Gastrocnemius medialis (tissue), 4 donors: Measurements from ENCODE around the gene NDUFA9. TPM values are rescaled to one million over a fixed set of nuclear protein-coding genes. Genes with fewer than 3 reads are reported as not detected.

ENCODE experiments used
- ATAC-seq, 2 donors: fragments of 150-250 bp; one replicate each; pipeline ENCODE4 v1.9.1; 2016
- DNase-seq, 2 donors: peaks; one replicate each; pipeline ENCODE4 v3.0.0-alpha.2; 2019
- H3K27ac ChIP-seq, 4 donors: fragments of 200-600 bp; sonication (generic); 1 replicate in 1 of 4; 2 replicates in 3 of 4; pipeline ENCODE4 v1.5.1; 2016 to 2018; ENCODE audit warnings: mild to moderate bottlenecking in 2 of 4, moderate library complexity in 1 of 4
- H3K27me3 ChIP-seq, 3 donors: fragments of 200-600 bp; sonication (generic) in 2 of 3; 1 replicate in 1 of 3; 2 replicates in 2 of 3; pipeline versions ENCODE4 v1.5.1 to v1.6.0; 2016 to 2019; ENCODE audit warnings: mild to moderate bottlenecking in 1 of 3, moderate library complexity in 1 of 3
- H3K36me3 ChIP-seq, 2 donors: fragments of 200-600 bp; sonication (generic) in 1 of 2; one replicate each; pipeline ENCODE4 v1.5.1; 2017 to 2018
- H3K4me1 ChIP-seq, 2 donors: fragments of 200-600 bp; sonication (generic) in 1 of 2; one replicate each; pipeline ENCODE4 v1.5.1; 2016 to 2017; ENCODE audit warnings: mild to moderate bottlenecking in 2 of 2
- H3K4me3 ChIP-seq, 4 donors: fragments of 200-600 bp; sonication (generic) in 3 of 4; 1 replicate in 1 of 4; 2 replicates in 3 of 4; pipeline ENCODE4 v1.5.1; 2016 to 2019; ENCODE audit warnings: mild to moderate bottlenecking in 2 of 4
- H3K9me3 ChIP-seq, 3 donors: fragments of 200-600 bp; sonication (generic) in 2 of 3; 1 replicate in 1 of 3; 2 replicates in 2 of 3; pipeline ENCODE4 v1.5.1; 2016 to 2019
- POLR2A ChIP-seq, 2 donors: fragments of 450-650 bp; IDR thresholded peaks; one replicate each; pipeline ENCODE4 v1.6.1; 2017; ENCODE audit warnings: antibody characterized with exemption in 2 of 2, mild to moderate bottlenecking in 2 of 2, moderate library complexity in 2 of 2
- in situ Hi-C, 4 donors: fragments of 200-750 bp; cut with MboI; loops; one replicate each; pipeline versions ENCODE4 v1.15.0 to v1.8.0; 2017; ENCODE audit warnings: low sequenced_read_pairs in 4 of 4
- intact Hi-C: fragments of 100-400 bp; cut with DNase I; formaldehyde crosslinking; loops from one replicate; pipeline ENCODE4 v1.15.1; 2023; ENCODE audit warnings: low total_unique reads
- total RNA-seq, 4 donors: library from RNA; depleted of rRNA; stranded (reverse); fragments of >200 nt; gene quantifications; one replicate each; pipeline versions ENCODE4 v1.1.0 to v1.2.3, GENCODE V29; 2016
- TF ChIP-seq, protein P1 (sequence below), 5 experiments: fragments of 450-650 bp in 3 of 5; fragments of 200-600 bp in 2 of 5; sonication (generic) in 2 of 5; IDR thresholded peaks in 4 of 5; conservative IDR thresholded peaks in 1 of 5; 1 replicate in 4 of 5; 2 replicates in 1 of 5; pipeline ENCODE4 v1.5.1; 2016 to 2019; ENCODE audit warnings: antibody characterized with exemption in 5 of 5, mild to moderate bottlenecking in 3 of 5, moderate library complexity in 3 of 5

NDUFA9 gene
- total RNA-seq = 100 to 1,000 TPM in 1 of 4 donors, 10 to 100 TPM in 3; 57.9 to 113 (median 69.5) TPM

DNA sequence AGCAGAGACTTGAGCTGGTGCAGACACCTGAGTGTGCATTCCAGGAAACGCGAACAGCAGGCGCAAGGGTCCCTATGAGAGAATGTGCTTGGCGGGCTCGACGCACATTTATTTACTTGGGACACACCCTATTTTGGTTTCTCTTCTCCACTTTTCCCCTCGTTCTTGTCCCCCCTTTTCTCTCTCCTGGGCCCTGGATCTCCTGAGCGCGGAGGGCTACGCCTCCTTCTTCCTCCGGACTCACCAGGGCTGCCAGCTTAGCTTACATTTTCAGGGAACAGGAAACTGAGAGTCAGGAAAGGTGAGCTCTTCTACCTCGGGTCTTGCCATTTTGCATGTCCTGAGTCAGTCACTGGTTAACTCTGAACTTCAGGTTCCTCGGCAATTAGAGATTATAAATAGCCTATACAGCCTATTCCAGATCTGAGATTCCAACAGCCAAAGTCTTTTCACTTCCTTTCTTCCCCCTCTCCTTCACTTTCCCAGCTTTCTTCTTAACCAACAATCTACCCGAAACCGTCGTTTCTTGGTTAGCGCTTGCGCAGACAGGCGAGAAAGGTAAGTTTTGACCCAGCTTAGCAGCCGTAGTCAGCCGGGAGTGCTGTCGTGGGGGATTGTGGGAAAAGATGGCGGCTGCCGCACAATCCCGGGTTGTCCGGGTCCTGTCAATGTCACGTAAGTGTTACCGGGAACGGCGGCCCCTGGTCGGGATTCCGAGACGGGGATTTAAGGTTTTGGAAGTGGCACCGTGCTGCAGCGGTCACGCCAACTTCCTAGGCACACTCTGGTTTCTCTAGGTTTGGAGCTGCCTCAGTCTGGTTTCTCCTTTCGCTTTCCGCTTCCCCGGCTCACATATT is at the start of gene NDUFA9, which contains the start of gene AKAP3:
Gene NDUFA9 (plus strand): TSS at position 614 of the 857 bp plus-strand sequence. CDS start 13 bp downstream, at position 627.
Gene AKAP3 (minus strand): TSS at position 551 of the 857 bp plus-strand sequence. CDS start 10,855 bp downstream, outside the sequence.
- no peaks in the 10 kb centered on the region for H3K9me3 ChIP-seq
- ATAC-seq (peak; percentile 97), DNase-seq (peak; percentile 72 to 78)
- in situ Hi-C loops (no loop called here), intact Hi-C loops (loop anchor here (2.0 to 10.0 kb wide), 3 partner anchors 44 to 349 kb away; partner anchors contain the start of gene TIGAR)
- H3K4me1 ChIP-seq = peaks cover 44 to 45% of the 10 kb centered on the region in 2 donors
- H3K27me3 ChIP-seq = no peaks in the 10 kb centered on the region
- TF ChIP-seq, protein P1, sequence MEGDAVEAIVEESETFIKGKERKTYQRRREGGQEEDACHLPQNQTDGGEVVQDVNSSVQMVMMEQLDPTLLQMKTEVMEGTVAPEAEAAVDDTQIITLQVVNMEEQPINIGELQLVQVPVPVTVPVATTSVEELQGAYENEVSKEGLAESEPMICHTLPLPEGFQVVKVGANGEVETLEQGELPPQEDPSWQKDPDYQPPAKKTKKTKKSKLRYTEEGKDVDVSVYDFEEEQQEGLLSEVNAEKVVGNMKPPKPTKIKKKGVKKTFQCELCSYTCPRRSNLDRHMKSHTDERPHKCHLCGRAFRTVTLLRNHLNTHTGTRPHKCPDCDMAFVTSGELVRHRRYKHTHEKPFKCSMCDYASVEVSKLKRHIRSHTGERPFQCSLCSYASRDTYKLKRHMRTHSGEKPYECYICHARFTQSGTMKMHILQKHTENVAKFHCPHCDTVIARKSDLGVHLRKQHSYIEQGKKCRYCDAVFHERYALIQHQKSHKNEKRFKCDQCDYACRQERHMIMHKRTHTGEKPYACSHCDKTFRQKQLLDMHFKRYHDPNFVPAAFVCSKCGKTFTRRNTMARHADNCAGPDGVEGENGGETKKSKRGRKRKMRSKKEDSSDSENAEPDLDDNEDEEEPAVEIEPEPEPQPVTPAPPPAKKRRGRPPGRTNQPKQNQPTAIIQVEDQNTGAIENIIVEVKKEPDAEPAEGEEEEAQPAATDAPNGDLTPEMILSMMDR (IDR thresholded peaks at IDR 0.05 in 4 of 5, conservative IDR thresholded peaks at IDR 0.05 in 1 of 5) = no peak
- peak; percentile 34 to 47 for TF ChIP-seq POLR2A (IDR thresholded peaks at IDR 0.05)
- no peaks in the 10 kb centered on the region for H3K36me3 ChIP-seq
- H3K4me3 ChIP-seq = peak within 1 kb of the TSS; percentile 72 to 90 (median 80)
- peak within 1 kb of the TSS; percentile 79 to 92 (median 89) for H3K27ac ChIP-seq

DNA sequence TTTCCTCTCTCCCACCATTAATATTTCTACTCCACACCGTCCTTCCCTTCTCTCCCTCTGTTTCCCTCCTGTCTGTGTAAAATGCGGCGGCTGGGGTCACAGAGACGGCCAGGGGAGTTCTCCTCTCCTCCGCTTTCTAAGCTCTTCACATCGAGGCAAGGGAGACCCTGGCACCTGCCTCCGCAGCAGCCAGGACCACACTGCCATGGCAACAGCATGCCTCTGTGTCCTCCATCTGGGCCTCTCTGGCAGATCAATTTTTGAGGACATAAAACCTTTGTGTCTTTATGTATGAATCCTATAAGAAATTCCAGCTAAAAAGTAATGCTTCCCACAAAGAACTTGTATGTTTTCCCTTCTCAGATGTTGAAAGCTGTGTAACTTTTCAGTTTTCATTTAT is 45.5 kb upstream of the NDUFA9 start:
- Histone ChIP-seq H3K4me1 (peaks cover 8 to 19% of the 10 kb centered on the region in 2 donors), H3K27ac (no peak overlapping the region), H3K27me3 (no peaks in the 10 kb centered on the region), H3K4me3 (no peak overlapping the region), H3K36me3 (no peaks in the 10 kb centered on the region), H3K9me3 (no peaks in the 10 kb centered on the region)
- TF ChIP-seq, protein P1 (IDR thresholded peaks at IDR 0.05 in 4 of 5, conservative IDR thresholded peaks at IDR 0.05 in 1 of 5) = no peak
- TF ChIP-seq POLR2A (IDR thresholded peaks at IDR 0.05) = no peak
- intact Hi-C loops = loop anchor here (5.0 kb wide), 1 partner anchor 66 kb away; the partner anchor contains the start of gene RAD51AP1
- no peak for ATAC-seq
- DNase-seq = no peak
- in situ Hi-C loops = no loop called here

DNA sequence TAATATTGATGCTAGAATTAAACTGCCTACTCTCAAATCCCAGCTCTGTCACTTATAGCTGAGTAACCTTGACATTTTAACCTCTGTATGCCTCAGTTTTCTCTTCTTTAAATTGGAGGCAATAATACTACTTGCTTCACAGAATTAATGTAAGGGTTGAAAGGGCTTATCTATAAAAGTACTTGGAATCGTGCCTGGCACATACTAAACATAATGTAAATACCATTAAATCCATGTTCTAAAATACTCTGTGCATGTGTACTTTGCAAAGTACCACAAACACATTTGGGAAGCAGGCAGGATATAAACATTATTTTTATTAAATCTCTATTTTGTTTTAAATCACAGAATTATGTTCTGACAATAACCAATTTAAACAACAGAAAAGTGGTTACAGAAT is 45.0 kb upstream of the NDUFA9 start:
- Histone ChIP-seq H3K9me3 (no peaks in the 10 kb centered on the region), H3K36me3 (no peaks in the 10 kb centered on the region), H3K4me3 (no peak overlapping the region), H3K27ac (no peak overlapping the region), H3K27me3 (no peaks in the 10 kb centered on the region), H3K4me1 (peaks cover 8 to 19% of the 10 kb centered on the region in 2 donors)
- DNase-seq = no peak
- intact Hi-C loops (loop anchor here (1.0 to 5.0 kb wide), 4 partner anchors 45 to 283 kb away; partner anchors contain the start of genes AKAP3, NDUFA9, RAD51AP1 and TIGAR), in situ Hi-C loops (no loop called here)
- no peak for ATAC-seq
- TF ChIP-seq POLR2A (IDR thresholded peaks at IDR 0.05) = no peak
- TF ChIP-seq, protein P1 (IDR thresholded peaks at IDR 0.05 in 4 of 5, conservative IDR thresholded peaks at IDR 0.05 in 1 of 5) = no peak

DNA sequence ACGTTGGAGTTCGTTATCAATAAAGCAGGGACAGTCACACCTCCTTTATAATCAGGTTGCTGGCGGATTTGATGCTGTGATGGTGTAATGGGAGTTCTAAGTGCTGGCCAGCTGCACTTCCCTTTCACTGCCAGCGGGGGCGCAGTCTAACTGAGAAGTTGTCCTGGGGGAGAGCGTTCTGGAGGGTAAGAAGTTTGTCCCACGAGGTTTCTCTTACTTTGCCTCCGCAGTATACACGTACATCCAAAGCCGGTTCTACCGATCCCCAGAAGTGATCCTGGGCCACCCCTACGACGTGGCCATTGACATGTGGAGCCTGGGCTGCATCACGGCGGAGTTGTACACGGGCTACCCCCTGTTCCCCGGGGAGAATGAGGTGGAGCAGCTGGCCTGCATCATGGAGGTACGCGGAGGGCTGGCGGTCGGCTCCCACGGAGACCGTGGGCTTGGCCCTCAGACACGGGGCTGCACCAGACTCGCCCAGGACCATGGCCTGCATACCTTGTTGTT is 44.2 kb upstream of the NDUFA9 start:
- Histone ChIP-seq H3K4me1 (peaks cover 8 to 19% of the 10 kb centered on the region in 2 donors), H3K27me3 (no peaks in the 10 kb centered on the region), H3K9me3 (no peaks in the 10 kb centered on the region), H3K36me3 (no peaks in the 10 kb centered on the region), H3K27ac (peak overlapping the region; percentile 73 to 87 (median 82)), H3K4me3 (peak overlapping the region; percentile 85 to 94 (median 89))
- TF ChIP-seq, protein P1 (IDR thresholded peaks at IDR 0.05 in 4 of 5, conservative IDR thresholded peaks at IDR 0.05 in 1 of 5) = peak; percentile 75 to 95 (median 91)
- TF ChIP-seq POLR2A (IDR thresholded peaks at IDR 0.05) = no peak
- DNase-seq = peak; percentile 72 to 75
- in situ Hi-C loops = no loop called here
- intact Hi-C loops = loop anchor here (1.0 to 5.0 kb wide), 4 partner anchors 44 to 283 kb away; partner anchors contain the start of genes AKAP3, NDUFA9, RAD51AP1 and TIGAR
- ATAC-seq = peak; percentile 99 to 100
